Stimulated activated CD4-positive, alpha-beta T cell treated with anti-CD3 and anti-CD28 coated beads, Interleukin-12 subunit alpha, Interleukin-12 subunit beta, amount 100 ng/mL, for 24 hours (primary cell): Measurements from ENCODE around the gene ARMC10.
"Not testable (repeated sequence)": the region's sequence is repeated elsewhere in the genome, so short reads cannot be mapped to it uniquely, and the experiment has no call there.

Experiments used
- DNase-seq, 2 experiments: peaks; one replicate each; pipeline ENCODE4 v3.0.0-alpha.2; 2020; ENCODE audit warnings: low read depth in 2 of 2

The ARMC10 gene

DNA sequence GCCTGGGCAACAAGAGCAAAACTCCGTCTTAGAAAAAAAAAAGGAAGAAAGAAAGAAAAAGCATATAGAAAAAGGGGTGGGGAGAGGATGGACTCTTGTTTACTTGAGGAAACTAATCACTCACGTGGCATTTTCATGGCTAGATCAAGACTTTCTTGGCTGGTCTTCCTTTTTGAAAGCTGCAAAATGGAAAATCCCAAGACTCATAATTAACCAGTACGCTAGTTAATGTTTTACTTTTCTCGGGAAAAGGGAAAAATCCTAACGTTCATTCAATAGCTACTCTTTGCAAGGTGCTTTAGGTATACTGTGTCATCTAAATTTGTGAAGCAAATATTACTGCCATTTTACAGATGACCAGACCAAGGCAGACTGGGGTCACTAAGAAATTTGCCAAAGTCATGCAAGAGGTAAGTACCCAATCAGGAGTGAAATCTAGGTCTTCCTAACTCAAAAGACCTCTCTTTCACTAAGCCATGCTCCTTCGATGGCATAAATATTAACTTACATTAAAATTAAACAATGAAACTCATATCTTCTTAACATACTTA is 49.6 kb downstream of the ARMC10 start:
- no peak for DNase-seq

DNA sequence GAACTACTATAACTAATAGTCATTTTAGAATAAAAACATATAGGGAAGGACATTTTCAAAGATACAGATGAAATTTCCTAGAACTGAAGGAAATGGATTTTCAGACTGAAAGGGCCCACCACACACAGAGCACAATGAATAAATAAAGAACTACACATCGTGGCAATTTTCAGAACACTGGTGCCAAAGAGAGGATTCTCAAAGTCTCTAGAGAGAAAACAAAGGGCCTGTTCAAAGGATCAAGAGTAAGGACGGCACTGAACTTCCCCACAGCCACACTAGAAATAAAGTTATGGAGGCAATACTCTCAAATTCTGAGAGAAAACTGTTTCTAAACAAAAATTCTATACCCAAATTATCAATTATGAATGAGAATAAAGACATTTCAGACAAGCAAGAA is 52.1 kb downstream of the ARMC10 start:
- DNase-seq = no peak

DNA sequence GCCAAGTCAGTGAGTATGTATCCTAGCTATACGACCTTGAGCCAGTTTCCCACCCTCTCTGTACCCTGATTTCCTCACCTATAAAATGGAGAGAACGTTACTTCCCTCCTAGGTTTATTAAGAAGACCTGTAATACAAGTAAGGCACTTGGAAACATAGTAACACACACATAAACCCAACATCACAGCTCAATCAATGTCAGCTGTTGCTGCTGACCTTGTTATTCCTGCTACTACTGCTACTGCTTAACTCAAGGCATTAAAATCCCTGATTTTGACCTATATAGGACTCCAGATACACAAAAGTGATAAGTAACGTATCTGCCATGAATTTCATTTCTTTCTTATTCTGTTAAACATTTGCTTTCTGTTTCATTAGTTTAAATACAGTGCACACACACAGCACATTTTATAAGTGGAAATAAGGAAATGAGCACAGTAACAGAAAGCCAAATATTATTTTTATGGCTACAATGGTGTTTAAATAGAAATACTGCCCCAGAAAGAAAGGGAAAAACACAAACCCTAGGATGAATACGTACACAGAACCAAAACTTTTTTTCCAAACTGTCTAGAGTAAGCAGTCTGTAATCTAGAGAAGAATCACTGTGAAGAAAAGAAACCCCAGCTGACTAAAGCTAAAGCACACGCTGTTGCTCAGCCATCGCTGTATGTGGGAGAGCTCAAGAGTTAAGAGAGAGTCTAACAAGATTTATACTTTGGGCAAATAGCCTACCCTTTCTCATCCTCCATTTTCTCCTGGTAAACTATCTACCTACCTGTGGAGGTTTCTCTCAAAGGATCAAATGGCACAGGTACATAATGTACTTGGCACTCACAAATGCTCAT is 55.0 kb downstream of the ARMC10 start:
- no peak for DNase-seq

DNA sequence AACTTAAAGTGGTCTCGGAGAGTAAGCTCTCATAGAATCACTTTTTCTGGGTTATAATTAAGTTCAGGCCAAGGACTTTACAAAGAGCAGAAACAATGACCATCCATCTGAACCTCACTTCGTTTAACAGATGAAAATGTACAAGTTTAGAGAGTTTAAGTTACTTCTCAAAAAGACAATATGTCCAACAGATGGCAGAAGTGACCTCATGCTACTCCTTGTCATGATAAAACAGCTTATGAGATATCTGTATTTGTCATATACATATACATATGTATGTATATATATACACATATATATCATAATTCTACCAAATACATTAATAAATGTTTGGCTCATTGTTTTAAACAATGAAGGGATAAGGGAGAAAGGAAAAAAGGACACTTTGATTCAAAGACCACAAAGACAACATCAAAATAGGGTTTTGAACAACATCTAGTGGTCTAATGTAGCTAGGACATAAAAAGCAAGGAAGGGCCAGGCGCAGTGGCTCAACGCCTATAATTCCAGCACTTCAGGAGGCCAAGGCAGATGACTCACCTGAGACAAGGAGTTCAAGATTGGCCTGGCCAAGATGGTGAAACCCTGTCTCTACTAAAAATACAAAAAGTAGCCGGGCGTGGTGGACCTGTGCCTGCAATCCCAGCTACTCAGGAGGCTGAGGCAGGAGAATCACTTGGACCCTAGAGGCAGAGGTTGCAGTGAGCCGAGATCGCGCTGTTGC is 56.1 kb downstream of the ARMC10 start:
- no peak for DNase-seq

DNA sequence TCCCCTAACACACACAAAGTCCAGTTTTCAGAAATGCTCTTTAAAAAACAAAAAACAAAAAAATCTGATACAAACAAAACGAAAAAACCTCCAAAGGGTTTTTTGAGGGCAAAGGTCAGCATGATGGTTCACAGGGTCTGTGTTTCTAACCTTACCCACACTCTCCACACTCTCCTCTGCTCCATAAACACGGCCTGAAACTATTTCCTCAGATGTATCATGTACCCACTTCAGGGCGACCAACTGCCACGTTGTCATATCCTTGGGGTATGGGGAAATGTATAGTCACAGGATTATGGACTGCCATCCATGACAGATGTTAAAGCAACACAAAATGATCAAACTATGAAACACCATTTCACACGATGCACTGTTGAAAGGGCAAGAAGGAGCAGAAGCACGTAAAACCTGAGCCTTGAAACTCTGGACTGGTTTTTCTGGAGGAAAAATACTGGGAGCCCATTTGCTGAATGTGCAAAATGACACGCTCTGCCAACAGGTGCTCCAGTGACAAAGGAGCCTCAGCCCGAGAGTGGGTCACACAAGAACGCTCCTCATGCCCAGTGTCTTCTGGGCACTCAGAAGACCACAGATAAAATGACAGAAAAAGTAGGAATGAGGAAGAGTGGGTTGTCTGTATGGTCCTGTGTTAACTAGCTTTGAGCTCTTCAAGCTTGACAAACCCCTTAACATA is 58.2 kb downstream of the ARMC10 start:
- DNase-seq = no peak

DNA sequence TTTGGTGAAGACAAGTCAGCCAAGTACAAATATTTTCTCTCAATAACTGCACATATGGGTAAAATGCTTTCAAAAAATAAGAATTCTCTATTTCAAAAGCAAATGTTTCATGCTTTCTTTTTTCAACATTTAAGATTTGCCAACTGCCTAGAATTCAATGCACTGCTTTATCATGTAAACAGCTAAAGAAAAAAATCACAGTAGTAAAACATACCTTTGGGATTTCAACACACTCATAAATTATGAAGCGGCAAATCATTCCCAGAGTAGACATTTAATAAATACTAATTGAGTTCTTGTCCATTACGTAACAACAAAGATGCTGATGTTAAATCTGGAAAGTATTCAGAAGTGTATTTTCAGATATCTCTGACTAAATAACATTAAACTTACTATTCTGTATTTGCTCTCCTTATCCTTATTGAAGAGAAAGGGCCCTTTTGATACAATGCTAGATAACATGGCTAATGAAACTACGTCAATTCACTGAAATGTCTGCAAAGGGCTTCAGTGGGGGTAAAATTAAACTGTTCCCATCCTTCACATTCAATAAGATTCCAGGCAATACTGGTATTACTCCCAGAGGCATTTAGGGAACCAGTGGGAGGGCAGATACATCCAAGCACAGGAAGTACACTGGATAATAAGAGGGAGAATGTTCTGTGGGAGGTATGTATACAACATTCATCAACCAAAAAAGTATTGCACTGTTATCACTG is 60.1 kb downstream of the ARMC10 start:
- DNase-seq = no peak

DNA sequence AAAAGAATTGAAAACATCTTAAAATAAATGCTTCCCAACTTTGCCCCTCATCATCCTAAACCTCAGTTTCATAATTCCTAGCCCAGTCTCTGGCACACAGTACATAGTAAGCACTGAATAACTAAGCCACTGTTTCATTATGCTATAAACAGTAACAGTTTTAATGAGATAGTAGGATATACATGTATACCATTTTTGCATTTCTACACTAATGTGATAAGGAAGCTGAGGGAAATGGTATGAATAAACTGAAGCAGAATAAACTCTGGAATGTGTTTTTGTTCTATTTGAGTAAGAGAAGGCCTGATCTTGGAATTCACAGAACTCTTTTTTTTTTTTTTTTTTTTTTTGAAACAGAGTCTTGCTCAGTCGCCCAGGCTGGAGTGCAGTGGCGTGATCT is 65.1 kb downstream of the ARMC10 start:
- no peak for DNase-seq

DNA sequence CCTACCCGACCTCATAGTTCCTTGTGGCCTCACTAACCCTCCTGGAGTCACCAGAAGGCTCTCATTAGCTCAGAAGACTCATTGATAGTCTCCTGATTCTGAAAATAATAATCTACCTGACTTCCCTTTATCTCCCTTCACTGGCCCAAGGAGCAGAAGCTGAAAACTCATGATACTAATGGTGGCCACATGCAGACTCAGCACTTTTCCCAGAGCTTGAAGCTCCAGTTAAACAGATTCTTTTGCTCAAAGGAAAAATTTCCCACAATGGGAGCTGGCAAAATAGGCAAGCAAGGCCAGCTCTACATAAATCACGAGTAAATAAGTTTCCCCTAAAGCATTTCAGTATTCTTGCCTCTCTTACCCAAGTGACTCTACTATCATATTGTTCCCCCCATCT is 65.7 kb downstream of the ARMC10 start:
- no peak for DNase-seq

DNA sequence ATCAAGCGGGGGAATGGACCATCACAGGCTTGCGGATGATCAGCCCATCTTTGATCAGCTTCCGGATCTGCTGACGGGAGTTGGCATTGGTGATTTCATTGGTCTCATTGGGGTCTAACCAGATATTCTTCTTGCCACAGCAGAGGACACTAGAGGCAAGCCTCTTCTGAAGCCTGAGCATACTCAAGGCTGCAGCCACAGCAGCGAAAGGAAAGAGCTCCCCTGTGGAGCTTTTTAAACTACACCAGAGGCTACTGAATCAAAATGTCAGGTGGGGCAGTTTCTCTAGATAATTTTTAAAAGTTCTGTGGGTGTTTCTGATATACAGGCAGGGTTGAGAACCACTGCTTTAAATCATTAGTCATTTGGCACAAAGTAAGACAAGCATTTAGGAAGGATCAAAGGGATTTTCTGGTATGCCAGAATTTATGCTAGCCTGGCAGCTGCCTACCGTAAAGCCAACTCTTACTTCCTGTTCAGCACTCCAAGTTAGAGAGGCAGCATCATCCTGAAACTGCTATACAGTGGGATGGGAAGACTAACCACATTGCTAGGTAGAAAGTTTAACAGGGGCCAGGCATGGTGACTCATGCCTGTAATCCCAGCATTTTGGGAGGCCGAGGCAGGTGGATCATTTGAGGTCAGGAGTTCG is 66.9 kb downstream of the ARMC10 start:
- DNase-seq = no peak

DNA sequence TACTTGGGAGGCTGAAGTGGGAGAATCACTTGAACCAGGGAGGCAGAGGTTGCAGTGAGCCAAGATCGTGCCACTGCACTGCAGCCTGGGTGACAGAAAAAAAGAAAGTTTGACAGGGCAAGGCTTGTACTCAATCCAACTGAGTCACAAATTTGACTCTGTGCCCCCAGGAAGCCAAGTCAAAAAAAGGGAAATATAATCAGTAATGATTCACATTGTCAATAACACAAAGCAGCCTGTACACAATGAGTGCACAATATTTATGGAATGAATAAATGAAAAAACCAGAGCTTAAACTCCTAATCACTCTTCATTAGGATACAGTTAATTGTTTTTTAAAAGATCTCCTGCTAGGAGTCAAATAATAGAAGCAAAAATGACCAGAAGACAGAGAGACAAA is 67.6 kb downstream of the ARMC10 start:
- no peak for DNase-seq

DNA sequence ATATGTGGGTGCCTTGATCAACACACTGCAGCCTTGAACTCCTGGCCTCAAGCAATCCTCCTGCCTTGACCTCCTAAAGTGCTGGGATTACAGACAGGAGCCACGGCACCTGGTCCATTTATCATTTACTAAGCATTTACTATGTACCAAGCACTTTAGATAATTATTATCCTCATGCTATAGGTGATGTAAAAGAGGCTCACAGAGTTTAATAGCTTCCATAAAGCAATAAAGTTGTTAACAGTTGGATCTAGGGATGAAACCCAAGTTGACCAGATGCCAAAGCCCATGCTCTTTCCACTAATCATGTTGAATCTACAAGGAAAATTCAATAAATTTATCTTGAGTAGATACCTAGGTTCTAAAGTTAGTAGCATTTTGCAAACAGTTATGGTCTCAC is 68.9 kb downstream of the ARMC10 start:
- no peak for DNase-seq

DNA sequence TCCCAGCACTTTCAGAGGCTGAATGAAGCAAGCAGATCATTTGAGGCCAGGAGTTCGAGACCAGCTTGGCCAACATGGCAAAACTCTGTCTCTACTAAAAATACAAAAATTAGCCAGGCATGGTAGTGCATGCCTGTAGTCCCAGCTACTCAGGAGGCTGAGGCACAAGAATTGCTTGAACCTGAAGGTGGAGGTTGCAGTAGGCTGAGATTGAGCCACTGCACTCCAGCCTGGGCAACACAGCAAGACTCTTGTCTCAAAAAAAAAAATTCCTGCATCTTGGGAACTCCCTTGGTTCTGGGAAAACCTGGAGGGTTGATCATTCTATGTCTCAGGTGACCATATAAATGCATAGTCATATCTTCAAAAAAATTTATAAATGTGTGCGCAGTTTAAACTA is 69.8 kb downstream of the ARMC10 start:
- DNase-seq = not testable (repeated sequence)

DNA sequence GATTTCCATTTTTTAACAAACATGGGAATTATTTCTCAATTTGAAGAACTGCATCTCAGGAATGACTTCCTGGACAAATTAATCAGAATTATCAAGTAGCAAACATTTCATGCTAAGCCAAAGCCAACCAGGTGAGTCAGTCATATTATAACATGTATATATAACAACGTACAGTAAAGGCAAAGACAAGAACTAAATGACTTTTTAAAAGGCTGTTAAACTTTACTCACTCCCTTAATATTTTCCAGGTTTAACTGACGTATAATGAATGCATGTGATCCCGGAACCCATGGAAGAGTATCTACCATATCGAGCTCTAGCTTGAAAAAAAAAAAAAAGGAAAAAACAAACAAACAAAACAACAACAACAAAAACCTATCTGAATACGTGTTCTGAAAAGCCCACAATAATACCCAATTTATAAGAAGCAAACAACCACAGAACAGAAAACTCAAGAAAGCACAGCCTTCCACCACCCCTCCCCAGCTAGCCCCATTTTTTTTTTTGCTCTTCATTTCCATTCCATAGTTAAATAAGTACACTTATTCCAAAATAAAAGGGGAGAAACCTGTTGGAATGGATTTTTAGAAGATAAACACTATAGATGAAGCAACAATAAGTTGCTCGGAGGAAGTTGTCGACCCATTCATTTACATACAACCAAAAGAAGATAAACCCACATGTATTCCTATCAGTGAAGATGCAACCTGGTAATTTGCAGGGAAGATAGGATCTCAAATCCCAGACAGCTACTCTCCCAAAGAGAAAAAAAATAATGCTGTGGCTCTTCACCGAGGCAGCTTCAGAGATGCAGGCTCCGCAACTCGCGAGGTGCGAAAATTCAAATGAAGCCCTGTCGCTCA is 73.4 kb downstream of the ARMC10 start:
- DNase-seq = no peak
